PC-3 (cell line): ENCODE results near the gene RFC4. TPM values are rescaled to one million over a fixed set of nuclear protein-coding genes. Genes with fewer than 3 reads are reported as not detected.

Source experiments
- ATAC-seq: fragments of 200-7000 bp; cut with Tn5 transposase; 2 replicates; pipeline ENCODE4 v1.9.1; 2020; ENCODE audit warnings: mild to moderate bottlenecking, moderate library complexity
- Bru-seq: library from RNA; stranded (reverse); fragments of 400-500 nt; gene quantifications from one replicate; lab custom pipeline; 2021; lab: Mats Ljungman, UMichigan
- BruChase-seq, 2 experiments: library from RNA; stranded (reverse); fragments of 400-500 nt; gene quantifications; one replicate each; lab custom pipeline; 2021; lab: Mats Ljungman, UMichigan
- BruUV-seq: library from RNA; stranded (reverse); fragments of 400-500 nt; replicated peaks from 2 replicates; lab custom pipeline; 2021; lab: Mats Ljungman, UMichigan
- CTCF ChIA-PET: fragments of 300-600 bp; sonication (Branson Sonifier 250); formaldehyde crosslinking; loops from one replicate; lab custom pipeline; 2022; ENCODE audit warnings: antibody characterized with exemption; lab: Charles Lee
- POLR2A ChIA-PET: fragments of 300-600 bp; sonication (Branson Sonifier 250); formaldehyde crosslinking; loops from one replicate; lab custom pipeline; 2022; ENCODE audit warnings: antibody characterized with exemption; ENCODE audit not compliant: unreplicated experiment; lab: Charles Lee
- DNase-seq: peaks from one replicate; pipeline ENCODE4 v3.0.0-alpha.2; 2015
- H2AFZ ChIP-seq: fragments of 300-600 bp; sonication (generic); 2 replicates; pipeline ENCODE4 v1.6.0; 2016; ENCODE audit warnings: antibody characterized with exemption, low read length
- H3F3A ChIP-seq: fragments of 300-600 bp; sonication (generic); one replicate; pipeline ENCODE4 v1.6.0; 2017; ENCODE audit warnings: antibody characterized with exemption, low read length, control low read depth, mild to moderate bottlenecking; ENCODE audit not compliant: unreplicated experiment
- H3K27ac ChIP-seq: fragments of 300-600 bp; sonication (generic); 2 replicates; pipeline ENCODE4 v1.5.1; 2016; ENCODE audit warnings: mild to moderate bottlenecking, low read length
- H3K27me3 ChIP-seq: fragments of 300-600 bp; sonication (generic); 2 replicates; pipeline ENCODE4 v1.6.1; 2016; ENCODE audit warnings: low read length, mixed read lengths
- H3K36me3 ChIP-seq: fragments of 300-600 bp; sonication (generic); 2 replicates; pipeline ENCODE4 v1.6.1; 2016; ENCODE audit warnings: low read depth, mixed run types, low read length, mixed read lengths
- H3K4me1 ChIP-seq: fragments of 300-600 bp; sonication (generic); 2 replicates; pipeline ENCODE4 v1.5.1; 2016; ENCODE audit warnings: low read length; ENCODE audit not compliant: insufficient read depth
- H3K4me2 ChIP-seq: fragments of 300-600 bp; sonication (generic); 2 replicates; pipeline ENCODE4 v1.6.0; 2016; ENCODE audit warnings: low read length
- H3K4me3 ChIP-seq: fragments of 300-600 bp; sonication (generic); 2 replicates; pipeline ENCODE4 v1.5.1; 2016; ENCODE audit warnings: mild to moderate bottlenecking, low read length, mixed read lengths
- H3K79me2 ChIP-seq: fragments of 300-600 bp; sonication (generic); 2 replicates; pipeline ENCODE4 v1.6.1; 2017; ENCODE audit warnings: low read length, mixed read lengths
- H3K9ac ChIP-seq: fragments of 300-600 bp; sonication (generic); 2 replicates; pipeline ENCODE4 v1.6.0; 2016; ENCODE audit warnings: mild to moderate bottlenecking, low read length
- H3K9me2 ChIP-seq: fragments of 300-600 bp; sonication (generic); replicated peaks from 2 replicates; pipeline ENCODE4 v1.6.1; 2016; ENCODE audit warnings: mixed run types, low read length, mixed read lengths
- H3K9me3 ChIP-seq: fragments of 300-600 bp; sonication (generic); 2 replicates; pipeline ENCODE4 v1.6.1; 2016; ENCODE audit warnings: low read length, mixed read lengths
- H4K20me1 ChIP-seq: fragments of 300-600 bp; sonication (generic); 2 replicates; pipeline ENCODE4 v1.6.1; 2016; ENCODE audit warnings: low read length, mixed read lengths
- EZH2 ChIP-seq: fragments of 300-600 bp; sonication (generic); IDR thresholded peaks from one replicate; pipeline ENCODE4 v1.6.1; 2017; ENCODE audit warnings: antibody characterized with exemption, mild to moderate bottlenecking, low read length; ENCODE audit not compliant: unreplicated experiment
- EZH2phosphoT487 ChIP-seq: fragments of 300-600 bp; sonication (generic); IDR thresholded peaks from 2 replicates; pipeline ENCODE4 v1.6.1; 2018; ENCODE audit warnings: mild to moderate bottlenecking, antibody characterized with exemption, low read length, borderline replicate concordance
- intact Hi-C: fragments of 100-400 bp; cut with micrococcal nuclease; formaldehyde crosslinking; loops from 2 replicates; pipeline ENCODE4 v1.9.0; 2023
- long read RNA-seq: library from polyadenylated mRNA; unstranded; transcript quantifications from one replicate; pipeline ENCODE4 v2.0.0, GENCODE V29; 2021; ENCODE audit not compliant: unreplicated experiment
- total RNA-seq: library from RNA; depleted of rRNA; stranded (reverse); fragments of >200 nt; gene quantifications from 2 replicates; pipeline ENCODE4 v1.2.3, GENCODE V29; 2014; rRNA removed
- TF ChIP-seq, protein P1 (sequence below): fragments of 300-600 bp; sonication (generic); conservative IDR thresholded peaks from 2 replicates; pipeline ENCODE4 v1.5.1; 2017; ENCODE audit warnings: antibody characterized with exemption, low read depth, mild to moderate bottlenecking, low read length

Gene RFC4, protein sequence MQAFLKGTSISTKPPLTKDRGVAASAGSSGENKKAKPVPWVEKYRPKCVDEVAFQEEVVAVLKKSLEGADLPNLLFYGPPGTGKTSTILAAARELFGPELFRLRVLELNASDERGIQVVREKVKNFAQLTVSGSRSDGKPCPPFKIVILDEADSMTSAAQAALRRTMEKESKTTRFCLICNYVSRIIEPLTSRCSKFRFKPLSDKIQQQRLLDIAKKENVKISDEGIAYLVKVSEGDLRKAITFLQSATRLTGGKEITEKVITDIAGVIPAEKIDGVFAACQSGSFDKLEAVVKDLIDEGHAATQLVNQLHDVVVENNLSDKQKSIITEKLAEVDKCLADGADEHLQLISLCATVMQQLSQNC
- total RNA-seq: 54.0 and 73.0 TPM in 2 replicates
- percentile 67 among the genes with signal in this experiment for Bru-seq, nascent RNA
- percentile 72 among the genes with signal in this experiment for BruChase-seq, experiment 1, labeled RNA remaining after a 6-hour chase
- percentile 56 among the genes with signal in this experiment for BruChase-seq, experiment 2, labeled RNA remaining after a 2-hour chase
- long read RNA-seq, transcript RFC4-201 (11 exons, 1,384 nt): major isoform, 20 of 33 reads
- long read RNA-seq, partial matches to known transcripts: 10 of 33 reads
- long read RNA-seq, other reads (novel, unspliced or antisense): 2 of 33 reads

DNA sequence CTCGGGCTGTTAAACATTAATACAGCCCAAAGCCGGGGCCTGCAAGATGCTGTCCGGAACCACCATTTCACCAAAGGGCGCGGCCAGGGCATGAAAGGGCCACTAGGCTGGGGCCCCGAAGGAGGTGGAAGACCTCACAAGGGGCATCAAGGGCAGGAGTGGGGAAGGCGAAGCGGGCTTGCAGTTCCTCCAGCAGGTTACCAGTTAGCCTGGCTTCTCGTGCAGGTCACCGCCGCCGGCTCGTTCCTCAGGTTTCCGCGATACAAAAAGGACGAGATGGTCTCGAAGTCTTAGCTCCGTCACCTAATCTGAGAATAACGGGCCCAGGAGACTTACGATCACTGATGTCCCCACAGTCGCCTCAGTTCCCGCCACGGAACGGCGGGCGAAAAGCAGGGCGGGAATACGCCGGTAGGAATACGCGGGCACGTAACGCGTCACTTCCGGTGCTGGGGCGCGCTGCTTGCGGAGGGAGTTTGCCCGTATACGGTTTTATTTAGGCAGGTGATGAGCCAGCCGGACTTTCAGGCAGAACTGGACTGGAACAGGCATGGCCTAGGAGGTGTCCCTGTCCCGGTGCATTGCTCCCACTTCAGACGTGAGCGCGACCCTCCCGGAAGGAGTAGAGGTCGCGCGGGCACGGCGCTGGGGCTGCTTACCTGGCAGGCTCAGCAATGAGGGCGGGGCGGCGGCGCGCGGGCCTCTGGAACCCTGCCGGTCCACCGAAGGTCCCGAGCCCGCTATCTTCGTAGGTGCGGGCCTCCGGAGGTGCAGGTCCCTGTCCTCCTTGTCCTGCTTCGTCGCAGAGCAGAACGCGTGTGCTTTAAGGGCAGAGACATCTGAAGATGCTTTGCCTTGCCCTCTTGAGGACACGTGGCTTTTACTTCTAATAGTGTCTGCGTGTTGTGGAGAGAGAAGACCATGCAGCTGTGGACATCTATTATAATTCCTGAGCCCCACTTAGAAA, at the start of gene RFC4:
Gene RFC4 (minus strand): TSS at position 394 of the 967 bp plus-strand sequence. CDS start 1,769 bp downstream, outside the sequence.
- peak; percentile 88 for DNase-seq
- H4K20me1 ChIP-seq: no peaks in the 10 kb centered on the region
- H3F3A ChIP-seq: no peaks in the 10 kb centered on the region
- peaks cover 9% of the 10 kb centered on the region; the same call in 1 of the 2 replicates for H3K36me3 ChIP-seq
- H3K9me2 ChIP-seq: no peaks in the 10 kb centered on the region
- TSS peak; percentile 89 for BruUV-seq
- ChIA-PET POLR2A (interaction anchor here (0.5 to 0.6 kb wide), 6 partner anchors 14 to 731 kb away, joined by 3 to 7 read pairs (median 5); no protein-coding TSS in a partner anchor), CTCF (no interaction called here)
- peak within 1 kb of the TSS; percentile 86 for H3K4me2 ChIP-seq
- intact Hi-C loops: loop anchor here (2.0 kb wide), 1 partner anchor 16 kb away; no protein-coding TSS in a partner anchor
- no peak for TF ChIP-seq EZH2phosphoT487
- no peak for TF ChIP-seq EZH2
- TF ChIP-seq, protein P1, sequence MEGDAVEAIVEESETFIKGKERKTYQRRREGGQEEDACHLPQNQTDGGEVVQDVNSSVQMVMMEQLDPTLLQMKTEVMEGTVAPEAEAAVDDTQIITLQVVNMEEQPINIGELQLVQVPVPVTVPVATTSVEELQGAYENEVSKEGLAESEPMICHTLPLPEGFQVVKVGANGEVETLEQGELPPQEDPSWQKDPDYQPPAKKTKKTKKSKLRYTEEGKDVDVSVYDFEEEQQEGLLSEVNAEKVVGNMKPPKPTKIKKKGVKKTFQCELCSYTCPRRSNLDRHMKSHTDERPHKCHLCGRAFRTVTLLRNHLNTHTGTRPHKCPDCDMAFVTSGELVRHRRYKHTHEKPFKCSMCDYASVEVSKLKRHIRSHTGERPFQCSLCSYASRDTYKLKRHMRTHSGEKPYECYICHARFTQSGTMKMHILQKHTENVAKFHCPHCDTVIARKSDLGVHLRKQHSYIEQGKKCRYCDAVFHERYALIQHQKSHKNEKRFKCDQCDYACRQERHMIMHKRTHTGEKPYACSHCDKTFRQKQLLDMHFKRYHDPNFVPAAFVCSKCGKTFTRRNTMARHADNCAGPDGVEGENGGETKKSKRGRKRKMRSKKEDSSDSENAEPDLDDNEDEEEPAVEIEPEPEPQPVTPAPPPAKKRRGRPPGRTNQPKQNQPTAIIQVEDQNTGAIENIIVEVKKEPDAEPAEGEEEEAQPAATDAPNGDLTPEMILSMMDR: no peak
- H3K9me3 ChIP-seq: no peaks in the 10 kb centered on the region
- peak within 1 kb of the TSS; percentile 93 for H2AFZ ChIP-seq
- H3K27me3 ChIP-seq: no peaks in the 10 kb centered on the region
- H3K4me1 ChIP-seq: peaks cover 25% of the 10 kb centered on the region
- peak within 1 kb of the TSS; percentile 91 for H3K9ac ChIP-seq
- H3K4me3 ChIP-seq: peak within 1 kb of the TSS; percentile 76
- peak; percentile 91 for ATAC-seq
- peak within 1 kb of the TSS; percentile 72 for H3K27ac ChIP-seq
- peaks cover 19% of the 10 kb centered on the region for H3K79me2 ChIP-seq

DNA sequence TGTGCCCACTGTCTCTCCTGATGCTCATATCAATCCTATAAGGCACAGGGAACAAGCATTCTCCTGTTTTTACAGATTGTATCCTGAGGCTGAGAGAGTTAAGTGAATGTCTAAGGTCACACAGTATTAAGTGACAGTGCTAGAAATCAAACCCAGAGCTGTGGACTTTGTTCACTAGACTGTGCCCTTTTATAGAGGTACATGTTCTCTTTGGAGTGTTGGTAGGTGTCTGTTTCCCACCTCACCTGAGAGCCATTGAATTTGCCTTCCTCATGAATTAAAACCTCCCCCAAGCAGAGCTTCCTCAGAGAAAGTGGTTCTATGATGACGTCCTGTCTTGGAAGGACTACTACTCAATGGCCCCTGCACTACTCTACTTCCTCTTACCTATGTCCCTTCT, 48.7 kb upstream of the RFC4 start:
- H3K9ac ChIP-seq: no peak overlapping the region
- H3K27me3 ChIP-seq: no peaks in the 10 kb centered on the region
- ChIA-PET CTCF (no interaction called here), POLR2A (no interaction called here)
- no peaks in the 10 kb centered on the region for H3K79me2 ChIP-seq
- TF ChIP-seq EZH2phosphoT487 (no peak), EZH2 (no peak)
- TF ChIP-seq, protein P1: no peak
- no peak overlapping the region for H2AFZ ChIP-seq
- no peaks in the 10 kb centered on the region for H3K36me3 ChIP-seq
- H3K4me2 ChIP-seq: no peak overlapping the region
- no TSS peak for BruUV-seq
- ATAC-seq: no peak
- no peaks in the 10 kb centered on the region for H3K4me1 ChIP-seq
- H3K4me3 ChIP-seq: no peak overlapping the region
- intact Hi-C loops: no loop called here
- H3K27ac ChIP-seq: no peak overlapping the region
- DNase-seq: no peak
- H3K9me2 ChIP-seq: no peaks in the 10 kb centered on the region
- H4K20me1 ChIP-seq: no peaks in the 10 kb centered on the region
- H3K9me3 ChIP-seq: no peaks in the 10 kb centered on the region
- H3F3A ChIP-seq: no peaks in the 10 kb centered on the region
